BJ (cell line): ENCODE measurements around the gene CRKL. TPM values are rescaled to one million over a fixed set of nuclear protein-coding genes. Genes with fewer than 3 reads are reported as not detected.

ENCODE experiments used
- CTCF ChIA-PET: fragments of 350-600 bp; formaldehyde crosslinking; extraction: SDS; loops from one replicate; lab custom pipeline; 2021; ENCODE audit warnings: antibody characterized with exemption, inconsistent platforms; lab: Yijun Ruan, JAX
- POLR2A ChIA-PET: fragments of 300-600 bp; sonication (Branson Sonifier 250); formaldehyde crosslinking; extraction: SDS; loops from one replicate; lab custom pipeline; 2021; ENCODE audit warnings: antibody characterized with exemption; lab: Charles Lee
- DNase-seq: peaks from one replicate; pipeline ENCODE4 v3.0.0-alpha.2; 2011; ENCODE audit warnings: low read depth
- H3K27me3 ChIP-seq: 2 replicates; pipeline ENCODE4 v1.6.0; 2011; ENCODE audit warnings: low read length; ENCODE audit not compliant: control insufficient read depth, insufficient read depth
- H3K36me3 ChIP-seq: 2 replicates; pipeline ENCODE4 v1.5.1; 2011; ENCODE audit warnings: low read length; ENCODE audit not compliant: control insufficient read depth, insufficient read depth
- H3K4me3 ChIP-seq: 2 replicates; pipeline ENCODE4 v1.5.1; 2011; ENCODE audit warnings: low read depth, mild to moderate bottlenecking, control low read depth, low read length
- polyA plus RNA-seq: library from polyadenylated mRNA; depleted of rRNA; stranded (reverse); fragments of >200 nt; gene quantifications from 2 replicates; pipeline ENCODE4 v1.2.3, GENCODE V29; 2011
- TF ChIP-seq, protein P1 (sequence below): IDR thresholded peaks from 2 replicates; pipeline ENCODE4 v1.5.1; 2011; ENCODE audit warnings: low read depth, mild to moderate bottlenecking, control low read depth, inconsistent platforms, low read length, moderate library complexity; ENCODE audit not compliant: insufficient read depth

CRKL gene
- polyA plus RNA-seq, 1 experiment: 14.7 TPM

DNA sequence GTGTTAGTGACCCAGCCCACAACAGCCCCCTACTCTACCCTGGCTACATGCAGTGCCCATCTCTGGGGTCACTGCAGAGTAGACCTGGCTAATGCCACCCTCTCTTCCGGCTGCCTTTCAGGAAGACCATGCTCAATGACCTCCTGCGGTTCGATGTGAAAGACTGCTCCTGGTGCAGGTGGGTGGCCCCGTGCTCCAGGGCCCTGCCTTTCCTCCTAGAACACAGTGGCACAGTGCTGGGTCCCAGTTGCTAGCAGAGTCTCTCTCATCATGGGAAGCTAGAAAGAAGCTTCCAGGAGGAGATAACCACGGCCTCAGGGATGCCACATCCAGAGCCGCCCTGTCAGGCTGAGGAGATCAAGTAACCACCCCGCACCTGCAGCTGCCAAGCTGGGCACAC lies 68.5 kb downstream of the CRKL start:
- peaks cover 16% of the 10 kb centered on the region for H3K36me3 ChIP-seq
- H3K27me3 ChIP-seq: no peaks in the 10 kb centered on the region
- TF ChIP-seq, protein P1, sequence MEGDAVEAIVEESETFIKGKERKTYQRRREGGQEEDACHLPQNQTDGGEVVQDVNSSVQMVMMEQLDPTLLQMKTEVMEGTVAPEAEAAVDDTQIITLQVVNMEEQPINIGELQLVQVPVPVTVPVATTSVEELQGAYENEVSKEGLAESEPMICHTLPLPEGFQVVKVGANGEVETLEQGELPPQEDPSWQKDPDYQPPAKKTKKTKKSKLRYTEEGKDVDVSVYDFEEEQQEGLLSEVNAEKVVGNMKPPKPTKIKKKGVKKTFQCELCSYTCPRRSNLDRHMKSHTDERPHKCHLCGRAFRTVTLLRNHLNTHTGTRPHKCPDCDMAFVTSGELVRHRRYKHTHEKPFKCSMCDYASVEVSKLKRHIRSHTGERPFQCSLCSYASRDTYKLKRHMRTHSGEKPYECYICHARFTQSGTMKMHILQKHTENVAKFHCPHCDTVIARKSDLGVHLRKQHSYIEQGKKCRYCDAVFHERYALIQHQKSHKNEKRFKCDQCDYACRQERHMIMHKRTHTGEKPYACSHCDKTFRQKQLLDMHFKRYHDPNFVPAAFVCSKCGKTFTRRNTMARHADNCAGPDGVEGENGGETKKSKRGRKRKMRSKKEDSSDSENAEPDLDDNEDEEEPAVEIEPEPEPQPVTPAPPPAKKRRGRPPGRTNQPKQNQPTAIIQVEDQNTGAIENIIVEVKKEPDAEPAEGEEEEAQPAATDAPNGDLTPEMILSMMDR: no peak
- H3K4me3 ChIP-seq: no peak overlapping the region
- POLR2A ChIA-PET: no interaction called here
- CTCF ChIA-PET: no interaction called here
- DNase-seq: no peak

DNA sequence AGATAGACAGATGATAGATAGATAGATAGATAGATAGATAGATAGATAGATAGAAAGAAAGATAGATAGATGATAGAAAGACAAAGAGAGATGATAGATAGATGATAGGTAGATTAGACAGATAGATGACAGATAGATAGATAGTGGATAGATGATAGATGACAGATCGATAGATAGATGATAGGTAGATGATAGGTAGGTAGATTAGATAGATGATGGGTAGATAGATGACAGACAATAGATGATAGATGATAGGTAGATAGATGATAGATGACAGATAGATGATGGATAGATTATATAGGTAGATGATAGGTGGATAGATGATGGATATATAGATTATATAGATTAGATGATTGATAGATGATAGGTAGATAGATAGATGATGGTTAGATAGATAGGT lies 69.2 kb downstream of the CRKL start:
- no peaks in the 10 kb centered on the region for H3K27me3 ChIP-seq
- POLR2A ChIA-PET: no interaction called here
- CTCF ChIA-PET: no interaction called here
- DNase-seq: no peak
- H3K4me3 ChIP-seq: no peak overlapping the region
- TF ChIP-seq, protein P1: no peak
- H3K36me3 ChIP-seq: peaks cover 19% of the 10 kb centered on the region

DNA sequence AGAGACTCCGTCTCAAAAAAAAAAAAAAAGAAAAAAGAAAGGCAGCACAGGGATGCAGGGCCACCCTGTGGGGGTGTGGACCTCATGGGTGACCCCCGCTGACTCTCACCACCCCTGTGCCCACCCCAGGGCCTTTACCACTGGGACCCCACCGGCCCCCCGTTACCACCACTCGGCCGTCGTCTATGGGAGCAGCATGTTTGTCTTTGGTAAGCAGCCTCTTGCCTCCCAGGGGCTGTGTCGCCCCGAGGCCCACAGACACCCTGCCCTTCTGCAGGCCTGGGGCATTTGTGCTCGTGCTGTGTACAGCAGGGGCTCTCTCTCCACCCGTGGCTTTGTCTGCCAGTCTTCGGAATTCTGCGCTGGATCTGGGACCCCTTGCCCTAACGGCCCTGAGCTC lies 70.2 kb downstream of the CRKL start:
- ChIA-PET POLR2A (no interaction called here), CTCF (interaction anchor here (0.6 kb wide), 1 partner anchor 12 kb away, joined by 3 read pairs; no protein-coding TSS in a partner anchor)
- TF ChIP-seq, protein P1: no peak
- no peaks in the 10 kb centered on the region for H3K27me3 ChIP-seq
- no peak overlapping the region for H3K4me3 ChIP-seq
- H3K36me3 ChIP-seq: peaks cover 27% of the 10 kb centered on the region
- DNase-seq: no peak

DNA sequence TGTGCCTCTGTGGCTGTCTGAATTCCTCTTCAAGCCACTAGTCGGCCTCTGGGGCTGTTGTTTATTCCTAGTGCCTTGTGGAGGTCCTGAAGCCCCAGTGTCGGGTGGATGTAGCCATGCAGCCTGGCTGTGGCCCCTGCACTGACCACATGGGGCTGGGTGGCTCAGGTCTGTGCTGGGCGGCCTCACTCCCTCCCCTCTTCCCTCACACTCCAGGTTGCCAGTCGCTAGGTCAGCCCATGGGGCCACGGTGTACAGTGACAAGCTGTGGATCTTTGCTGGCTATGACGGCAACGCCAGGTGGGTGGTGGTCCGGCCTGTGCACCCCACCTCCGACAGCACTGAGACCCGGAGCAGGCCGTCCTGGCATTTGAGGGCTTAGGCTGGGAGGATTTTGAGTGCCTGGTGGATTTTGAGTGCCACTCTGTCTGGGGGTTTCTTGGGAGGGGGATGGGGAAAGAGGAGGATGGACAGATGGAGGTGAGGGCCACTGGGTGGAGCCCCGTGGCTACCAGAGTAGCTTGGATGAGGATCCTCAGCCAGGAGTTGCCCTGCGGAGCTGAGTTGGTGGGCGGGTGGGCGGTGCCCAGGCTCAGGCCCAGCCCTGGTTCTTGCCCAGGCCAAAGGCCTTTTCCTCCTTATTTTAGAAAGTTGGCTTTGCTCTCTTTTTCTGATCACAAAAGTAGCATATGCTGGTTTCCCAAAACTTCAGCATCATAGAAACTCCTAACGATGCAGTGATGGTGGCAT lies 71.5 kb downstream of the CRKL start:
- Histone ChIP-seq H3K36me3 (peaks cover 34% of the 10 kb centered on the region), H3K4me3 (no peak overlapping the region), H3K27me3 (no peaks in the 10 kb centered on the region)
- ChIA-PET CTCF (interaction anchor here (0.6 to 1.7 kb wide), 3 partner anchors 103 to 178 kb away, joined by 3 to 4 read pairs (median 3); no protein-coding TSS in a partner anchor), POLR2A (no interaction called here)
- no peak for DNase-seq
- TF ChIP-seq, protein P1: no peak

DNA sequence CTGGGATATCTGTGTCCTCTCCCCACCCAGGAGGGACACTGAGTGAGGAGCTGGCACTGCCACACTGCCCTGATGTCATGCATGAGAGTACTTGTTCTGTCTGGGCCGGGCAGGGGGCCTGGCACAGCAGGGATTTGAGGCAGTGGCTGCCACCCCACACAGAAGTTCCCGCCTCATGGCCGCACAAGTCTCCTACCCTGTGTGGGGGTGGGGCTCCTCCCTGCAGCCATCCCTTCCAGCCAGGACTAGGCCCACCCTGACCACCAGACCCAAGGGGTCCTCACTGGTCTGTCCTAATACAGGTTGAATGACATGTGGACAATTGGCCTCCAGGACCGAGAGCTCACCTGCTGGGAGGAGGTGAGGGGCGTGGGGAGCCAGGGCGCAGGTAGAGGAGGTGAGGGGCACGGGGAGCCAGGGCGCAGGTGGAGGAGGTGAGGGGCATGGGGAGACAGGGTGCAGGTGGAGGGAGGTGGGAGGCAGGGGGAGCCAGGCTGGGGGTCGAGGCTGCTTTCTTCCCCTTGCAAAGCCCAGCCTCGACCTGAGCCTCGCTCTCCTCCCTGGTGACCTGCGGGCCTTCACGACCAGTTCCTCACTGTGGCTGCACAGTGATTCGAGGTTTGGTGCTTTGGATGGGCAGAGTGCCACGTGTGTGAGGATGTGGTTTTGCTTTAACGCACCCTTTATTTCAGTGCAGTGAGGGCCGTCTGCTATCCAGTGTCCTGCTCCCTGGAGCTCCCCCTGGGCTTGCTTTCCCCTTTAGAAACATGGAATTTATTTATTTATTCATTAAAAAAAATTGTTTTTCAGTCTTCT lies 72.3 kb downstream of the CRKL start:
- no peak for DNase-seq
- POLR2A ChIA-PET: no interaction called here

More for the DNA sequence above, 72.3 kb downstream of the CRKL start:
- CTCF ChIA-PET: interaction anchor here (1.2 to 2.1 kb wide), 4 partner anchors 8 to 114 kb away, joined by 3 to 5 read pairs (median 4); partner anchors contain the start of gene LZTR1
- peaks cover 36% of the 10 kb centered on the region for H3K36me3 ChIP-seq
- TF ChIP-seq, protein P1: no peak
- H3K4me3 ChIP-seq: no peak overlapping the region
- no peaks in the 10 kb centered on the region for H3K27me3 ChIP-seq
